GM23338 (cell line): ENCODE results near the gene RASSF4. TPM values are rescaled to one million over a fixed set of nuclear protein-coding genes. Genes with fewer than 3 reads are reported as not detected.

Source experiments
- ATAC-seq: fragments of 200-7000 bp; cut with Tn5 transposase; 3 replicates; pipeline ENCODE4 v1.9.1; 2020
- DNase-seq: peaks from one replicate; pipeline ENCODE4 v3.0.0-alpha.2; 2015; ENCODE audit warnings: low spot score
- H2AFZ ChIP-seq: fragments of 200-600 bp; sonication (generic); 2 replicates; pipeline ENCODE4 v1.8.0; 2016; ENCODE audit warnings: antibody characterized with exemption, mild to moderate bottlenecking, moderate library complexity
- H3F3A ChIP-seq: fragments of 200-600 bp; sonication (generic); replicated peaks from 2 replicates; pipeline ENCODE4 v1.8.0; 2017; ENCODE audit warnings: antibody characterized with exemption, mixed run types, low read depth
- H3K27ac ChIP-seq: fragments of 200-600 bp; sonication (generic); 2 replicates; pipeline ENCODE4 v1.6.1; 2016; ENCODE audit warnings: low read depth
- H3K27me3 ChIP-seq: fragments of 200-600 bp; sonication (generic); 2 replicates; pipeline ENCODE4 v1.8.0; 2016; ENCODE audit warnings: mild to moderate bottlenecking, mixed run types, moderate library complexity; ENCODE audit not compliant: insufficient read depth
- H3K36me3 ChIP-seq: fragments of 200-600 bp; sonication (generic); 2 replicates; pipeline ENCODE4 v1.8.0; 2016; ENCODE audit warnings: mild to moderate bottlenecking; ENCODE audit not compliant: insufficient read depth
- H3K4me1 ChIP-seq: fragments of 200-600 bp; sonication (generic); 2 replicates; pipeline ENCODE4 v1.8.0; 2016; ENCODE audit warnings: mild to moderate bottlenecking, moderate library complexity; ENCODE audit not compliant: insufficient read depth
- H3K4me2 ChIP-seq: fragments of 200-600 bp; sonication (generic); 2 replicates; pipeline ENCODE4 v1.7.1; 2017; ENCODE audit warnings: mixed run types
- H3K4me3 ChIP-seq: fragments of 200-600 bp; sonication (generic); 2 replicates; pipeline ENCODE4 v1.6.1; 2016; ENCODE audit warnings: mixed run types
- H3K79me2 ChIP-seq: fragments of 200-600 bp; sonication (generic); replicated peaks from 2 replicates; pipeline ENCODE4 v1.8.0; 2017; ENCODE audit warnings: mild to moderate bottlenecking; ENCODE audit not compliant: insufficient read depth
- H3K9me2 ChIP-seq: fragments of 200-600 bp; sonication (generic); 2 replicates; pipeline ENCODE4 v1.8.0; 2017; ENCODE audit not compliant: insufficient read depth
- H4K20me1 ChIP-seq: fragments of 200-600 bp; sonication (generic); replicated peaks from 2 replicates; pipeline ENCODE4 v1.8.0; 2017; ENCODE audit warnings: mild to moderate bottlenecking; ENCODE audit not compliant: insufficient read depth
- H3K27ac Mint-ChIP-seq: 2 replicates; pipeline ENCODE4 v1.8.0; 2020; ENCODE audit warnings: inconsistent platforms, mild to moderate bottlenecking, moderate library complexity, mixed read lengths
- H3K27me3 Mint-ChIP-seq: 3 replicates; pipeline ENCODE4 v1.8.0; 2022; ENCODE audit warnings: low read depth, mild to moderate bottlenecking, moderate library complexity, mixed read lengths, inconsistent platforms; ENCODE audit not compliant: insufficient read depth, poor library complexity
- H3K36me3 Mint-ChIP-seq: 3 replicates; pipeline ENCODE4 v1.8.0; 2021; ENCODE audit warnings: low read depth, mild to moderate bottlenecking, inconsistent platforms, moderate library complexity, mixed read lengths
- H3K4me1 Mint-ChIP-seq: 3 replicates; pipeline ENCODE4 v1.8.0; 2020; ENCODE audit warnings: mild to moderate bottlenecking, inconsistent platforms, mixed read lengths
- H3K4me3 Mint-ChIP-seq: 3 replicates; pipeline ENCODE4 v1.8.0; 2021; ENCODE audit warnings: moderate library complexity, mild to moderate bottlenecking, inconsistent platforms, mixed read lengths
- H3K9me3 Mint-ChIP-seq: 3 replicates; pipeline ENCODE4 v1.8.0; 2020; ENCODE audit warnings: moderate library complexity, mild to moderate bottlenecking, inconsistent platforms, mixed read lengths
- CREB1 ChIP-seq: fragments of 250-450 bp; sonication (Bioruptor Pico); IDR thresholded peaks from 2 replicates; pipeline ENCODE4 v1.5.0; 2020; ENCODE audit warnings: low read depth, mild to moderate bottlenecking, moderate library complexity
- EZH2 ChIP-seq: fragments of 200-600 bp; sonication (generic); IDR thresholded peaks from one replicate; pipeline ENCODE4 v1.8.0; 2017; ENCODE audit warnings: antibody characterized with exemption, mild to moderate bottlenecking, low read depth; ENCODE audit not compliant: unreplicated experiment
- STAT1 ChIP-seq: IDR thresholded peaks from one replicate; pipeline ENCODE4 v1.6.1; 2016; ENCODE audit warnings: antibody characterized with exemption; ENCODE audit not compliant: unreplicated experiment
- ZNF114 ChIP-seq: fragments of 250-450 bp; sonication (Bioruptor Pico); IDR thresholded peaks from 2 replicates; pipeline ENCODE4 v1.5.0; 2020; ENCODE audit warnings: mild to moderate bottlenecking, moderate library complexity
- polyA plus RNA-seq: library from polyadenylated mRNA; unstranded; fragments of >200 nt; fragmentation: Nextera tagmentation; extraction: Ambion mirVana; gene quantifications from 2 replicates; pipeline ENCODE4 v1.2.1, GENCODE V29; 2016
- total RNA-seq: library from RNA; depleted of rRNA; stranded (reverse); fragments of >200 nt; shearing (Covaris generic); gene quantifications from 2 replicates; pipeline ENCODE4 v1.2.3, GENCODE V29; 2014
- TF ChIP-seq, protein P1 (sequence below): fragments of 250-450 bp; sonication (Bioruptor Pico); IDR thresholded peaks from 2 replicates; pipeline ENCODE4 v1.5.0; 2020; ENCODE audit warnings: mild to moderate bottlenecking, moderate library complexity
- TF ChIP-seq, protein P2 (sequence below), 2 experiments: fragments of 200-600 bp in 1 of 2; sonication (generic) in 1 of 2; conservative IDR thresholded peaks; 2 replicates each; pipeline versions ENCODE4 v1.5.1 to v1.6.1; 2016 to 2017; ENCODE audit warnings: antibody characterized with exemption in 2 of 2, low read depth in 2 of 2, mild to moderate bottlenecking in 2 of 2, moderate library complexity in 1 of 2

RASSF4 gene
- total and polyA plus RNA-seq, 2 experiments from 2014 or later = 12.4 to 13.6 TPM

DNA sequence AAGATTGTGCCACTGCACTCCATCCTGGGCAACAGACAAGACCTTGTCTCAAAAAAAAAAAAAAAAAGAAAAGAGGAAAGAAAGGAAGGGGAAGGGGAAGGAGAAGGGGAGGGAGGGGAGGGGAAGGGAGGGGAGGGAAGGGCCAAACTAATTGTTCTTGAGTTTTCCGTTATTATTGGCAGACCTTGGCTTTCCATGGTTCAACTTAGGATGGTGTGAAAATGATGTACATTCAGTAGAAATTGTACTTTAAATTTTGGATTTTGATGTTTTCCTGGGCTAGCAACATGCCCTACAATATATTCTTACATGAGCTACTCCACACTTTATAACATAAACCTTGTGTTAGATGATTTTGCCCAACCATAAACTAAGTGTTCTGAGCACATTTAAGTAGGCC is 49.7 kb upstream of the RASSF4 start (continued):
- TF ChIP-seq, protein P1, sequence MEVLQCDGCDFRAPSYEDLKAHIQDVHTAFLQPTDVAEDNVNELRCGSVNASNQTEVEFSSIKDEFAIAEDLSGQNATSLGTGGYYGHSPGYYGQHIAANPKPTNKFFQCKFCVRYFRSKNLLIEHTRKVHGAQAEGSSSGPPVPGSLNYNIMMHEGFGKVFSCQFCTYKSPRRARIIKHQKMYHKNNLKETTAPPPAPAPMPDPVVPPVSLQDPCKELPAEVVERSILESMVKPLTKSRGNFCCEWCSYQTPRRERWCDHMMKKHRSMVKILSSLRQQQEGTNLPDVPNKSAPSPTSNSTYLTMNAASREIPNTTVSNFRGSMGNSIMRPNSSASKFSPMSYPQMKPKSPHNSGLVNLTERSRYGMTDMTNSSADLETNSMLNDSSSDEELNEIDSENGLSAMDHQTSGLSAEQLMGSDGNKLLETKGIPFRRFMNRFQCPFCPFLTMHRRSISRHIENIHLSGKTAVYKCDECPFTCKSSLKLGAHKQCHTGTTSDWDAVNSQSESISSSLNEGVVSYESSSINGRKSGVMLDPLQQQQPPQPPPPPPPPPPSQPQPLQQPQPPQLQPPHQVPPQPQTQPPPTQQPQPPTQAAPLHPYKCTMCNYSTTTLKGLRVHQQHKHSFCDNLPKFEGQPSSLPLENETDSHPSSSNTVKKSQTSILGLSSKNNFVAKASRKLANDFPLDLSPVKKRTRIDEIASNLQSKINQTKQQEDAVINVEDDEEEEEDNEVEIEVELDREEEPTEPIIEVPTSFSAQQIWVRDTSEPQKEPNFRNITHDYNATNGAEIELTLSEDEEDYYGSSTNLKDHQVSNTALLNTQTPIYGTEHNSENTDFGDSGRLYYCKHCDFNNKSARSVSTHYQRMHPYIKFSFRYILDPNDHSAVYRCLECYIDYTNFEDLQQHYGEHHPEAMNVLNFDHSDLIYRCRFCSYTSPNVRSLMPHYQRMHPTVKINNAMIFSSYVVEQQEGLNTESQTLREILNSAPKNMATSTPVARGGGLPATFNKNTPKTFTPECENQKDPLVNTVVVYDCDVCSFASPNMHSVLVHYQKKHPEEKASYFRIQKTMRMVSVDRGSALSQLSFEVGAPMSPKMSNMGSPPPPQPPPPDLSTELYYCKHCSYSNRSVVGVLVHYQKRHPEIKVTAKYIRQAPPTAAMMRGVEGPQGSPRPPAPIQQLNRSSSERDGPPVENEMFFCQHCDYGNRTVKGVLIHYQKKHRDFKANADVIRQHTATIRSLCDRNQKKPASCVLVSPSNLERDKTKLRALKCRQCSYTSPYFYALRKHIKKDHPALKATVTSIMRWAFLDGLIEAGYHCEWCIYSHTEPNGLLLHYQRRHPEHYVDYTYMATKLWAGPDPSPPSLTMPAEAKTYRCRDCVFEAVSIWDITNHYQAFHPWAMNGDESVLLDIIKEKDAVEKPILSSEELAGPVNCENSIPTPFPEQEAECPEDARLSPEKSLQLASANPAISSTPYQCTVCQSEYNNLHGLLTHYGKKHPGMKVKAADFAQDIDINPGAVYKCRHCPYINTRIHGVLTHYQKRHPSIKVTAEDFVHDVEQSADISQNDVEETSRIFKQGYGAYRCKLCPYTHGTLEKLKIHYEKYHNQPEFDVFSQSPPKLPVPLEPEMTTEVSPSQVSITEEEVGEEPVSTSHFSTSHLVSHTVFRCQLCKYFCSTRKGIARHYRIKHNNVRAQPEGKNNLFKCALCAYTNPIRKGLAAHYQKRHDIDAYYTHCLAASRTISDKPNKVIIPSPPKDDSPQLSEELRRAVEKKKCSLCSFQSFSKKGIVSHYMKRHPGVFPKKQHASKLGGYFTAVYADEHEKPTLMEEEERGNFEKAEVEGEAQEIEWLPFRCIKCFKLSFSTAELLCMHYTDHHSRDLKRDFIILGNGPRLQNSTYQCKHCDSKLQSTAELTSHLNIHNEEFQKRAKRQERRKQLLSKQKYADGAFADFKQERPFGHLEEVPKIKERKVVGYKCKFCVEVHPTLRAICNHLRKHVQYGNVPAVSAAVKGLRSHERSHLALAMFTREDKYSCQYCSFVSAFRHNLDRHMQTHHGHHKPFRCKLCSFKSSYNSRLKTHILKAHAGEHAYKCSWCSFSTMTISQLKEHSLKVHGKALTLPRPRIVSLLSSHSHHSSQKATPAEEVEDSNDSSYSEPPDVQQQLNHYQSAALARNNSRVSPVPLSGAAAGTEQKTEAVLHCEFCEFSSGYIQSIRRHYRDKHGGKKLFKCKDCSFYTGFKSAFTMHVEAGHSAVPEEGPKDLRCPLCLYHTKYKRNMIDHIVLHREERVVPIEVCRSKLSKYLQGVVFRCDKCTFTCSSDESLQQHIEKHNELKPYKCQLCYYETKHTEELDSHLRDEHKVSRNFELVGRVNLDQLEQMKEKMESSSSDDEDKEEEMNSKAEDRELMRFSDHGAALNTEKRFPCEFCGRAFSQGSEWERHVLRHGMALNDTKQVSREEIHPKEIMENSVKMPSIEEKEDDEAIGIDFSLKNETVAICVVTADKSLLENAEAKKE (CRISPR knock-in tag) = no peak
- TF ChIP-seq STAT1 (no peak), CREB1 (CRISPR knock-in tag) (no peak), ZNF114 (CRISPR knock-in tag) (no peak)
- TF ChIP-seq, protein P2, sequence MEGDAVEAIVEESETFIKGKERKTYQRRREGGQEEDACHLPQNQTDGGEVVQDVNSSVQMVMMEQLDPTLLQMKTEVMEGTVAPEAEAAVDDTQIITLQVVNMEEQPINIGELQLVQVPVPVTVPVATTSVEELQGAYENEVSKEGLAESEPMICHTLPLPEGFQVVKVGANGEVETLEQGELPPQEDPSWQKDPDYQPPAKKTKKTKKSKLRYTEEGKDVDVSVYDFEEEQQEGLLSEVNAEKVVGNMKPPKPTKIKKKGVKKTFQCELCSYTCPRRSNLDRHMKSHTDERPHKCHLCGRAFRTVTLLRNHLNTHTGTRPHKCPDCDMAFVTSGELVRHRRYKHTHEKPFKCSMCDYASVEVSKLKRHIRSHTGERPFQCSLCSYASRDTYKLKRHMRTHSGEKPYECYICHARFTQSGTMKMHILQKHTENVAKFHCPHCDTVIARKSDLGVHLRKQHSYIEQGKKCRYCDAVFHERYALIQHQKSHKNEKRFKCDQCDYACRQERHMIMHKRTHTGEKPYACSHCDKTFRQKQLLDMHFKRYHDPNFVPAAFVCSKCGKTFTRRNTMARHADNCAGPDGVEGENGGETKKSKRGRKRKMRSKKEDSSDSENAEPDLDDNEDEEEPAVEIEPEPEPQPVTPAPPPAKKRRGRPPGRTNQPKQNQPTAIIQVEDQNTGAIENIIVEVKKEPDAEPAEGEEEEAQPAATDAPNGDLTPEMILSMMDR (conservative IDR thresholded peaks at IDR 0.05; ENCODE audit: low read depth in 2 of 2) = no peak

DNA sequence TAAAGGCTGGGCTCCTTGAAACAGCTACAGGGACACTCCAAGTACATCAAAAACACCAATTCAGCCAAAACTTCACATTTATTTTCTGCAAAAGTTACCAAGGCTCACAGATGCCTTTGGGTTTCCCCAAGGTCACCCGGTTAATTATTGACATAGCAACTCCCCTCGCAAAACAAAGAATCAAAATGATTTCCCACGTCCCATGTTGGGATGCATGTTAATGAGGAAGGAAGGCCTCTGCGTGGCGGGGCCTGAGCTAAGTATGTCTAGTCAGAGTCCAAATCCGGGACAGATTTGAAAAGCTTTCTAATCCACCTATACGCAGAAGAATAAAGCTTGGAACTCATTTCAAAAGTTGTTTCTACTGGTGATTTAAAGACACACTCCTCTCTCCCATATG is 49.0 kb upstream of the RASSF4 start:
- no peaks in the 10 kb centered on the region; the same call in 1 of the 2 replicates for H3K9me2 ChIP-seq
- no peaks in the 10 kb centered on the region for H3K36me3 ChIP-seq
- no peaks in the 10 kb centered on the region for H4K20me1 ChIP-seq
- H3F3A ChIP-seq = no peaks in the 10 kb centered on the region
- DNase-seq (no peak), ATAC-seq (no peak)
- H3K27ac ChIP-seq = no peak overlapping the region
- no peak overlapping the region for H3K4me3 ChIP-seq
- peaks cover 12% of the 10 kb centered on the region for H3K27me3 Mint-ChIP-seq
- no peaks in the 10 kb centered on the region for H3K79me2 ChIP-seq
- H3K4me2 ChIP-seq = no peak overlapping the region
- H3K4me3 Mint-ChIP-seq = no peak overlapping the region
- no peaks in the 10 kb centered on the region for H3K36me3 Mint-ChIP-seq
- H3K27me3 ChIP-seq = no peaks in the 10 kb centered on the region
- peaks cover 5% of the 10 kb centered on the region; the same call in 1 of the 2 replicates for H3K4me1 ChIP-seq
- H2AFZ ChIP-seq = no peak overlapping the region
- H3K9me3 Mint-ChIP-seq = no peaks in the 10 kb centered on the region
- H3K27ac Mint-ChIP-seq = no peak overlapping the region
- peaks cover 34% of the 10 kb centered on the region for H3K4me1 Mint-ChIP-seq
- TF ChIP-seq, protein P2 (conservative IDR thresholded peaks at IDR 0.05; ENCODE audit: low read depth in 2 of 2) = no peak
- TF ChIP-seq ZNF114 (CRISPR knock-in tag) (no peak), EZH2 (no peak)
